ENCODE measurements around the gene KDM4C.

DNA sequence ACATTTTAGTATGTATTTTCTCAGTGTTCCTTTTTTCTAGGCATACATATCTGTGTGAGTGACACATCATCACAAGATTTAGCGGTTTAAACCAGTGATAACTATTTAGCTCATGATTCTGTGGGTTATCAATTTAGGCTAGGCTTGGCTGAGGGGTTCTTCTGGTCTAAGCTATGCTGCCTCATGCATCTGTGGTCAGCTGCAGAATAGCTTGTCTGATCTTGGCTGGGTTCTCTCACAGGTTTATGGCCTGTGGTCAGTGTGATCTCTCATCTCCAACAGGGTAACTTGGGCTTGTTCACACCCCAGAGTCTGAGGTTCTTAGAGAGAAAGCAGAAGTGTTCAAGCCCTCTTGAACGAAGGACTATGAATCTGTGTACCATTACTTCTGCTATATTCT, 363.3 kb downstream of the KDM4C start:
- TF ChIP-seq EZH2 (IDR thresholded peaks at IDR 0.05) (no peak), POLR2AphosphoS5 (IDR thresholded peaks at IDR 0.05; ENCODE audit: borderline replicate concordance, low read depth, low read length) (no peak)

All from SK-N-MC (cell line).